Measurements from ENCODE around the gene PLCL1.

PLCL1 gene

DNA sequence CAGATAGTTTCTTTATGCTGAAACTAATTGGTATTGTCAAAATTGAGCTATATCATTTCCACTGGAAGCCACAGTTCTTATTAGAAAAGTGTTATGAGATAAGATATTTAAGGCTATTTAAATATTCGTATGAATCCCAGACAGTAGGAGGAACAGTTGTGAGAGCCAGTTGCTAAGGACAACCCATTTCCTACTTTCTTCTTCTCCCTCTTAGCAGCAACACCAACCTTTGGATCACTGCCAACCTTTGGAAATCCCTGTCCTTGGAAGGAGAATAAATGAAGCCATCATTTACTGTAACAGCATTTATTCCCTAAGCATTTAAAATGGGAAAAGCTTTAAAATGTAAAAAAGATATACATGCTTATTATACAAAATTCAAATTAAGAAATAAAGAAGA, 85.8 kb downstream of the PLCL1 start:
- DNase-seq = no peak

DNA sequence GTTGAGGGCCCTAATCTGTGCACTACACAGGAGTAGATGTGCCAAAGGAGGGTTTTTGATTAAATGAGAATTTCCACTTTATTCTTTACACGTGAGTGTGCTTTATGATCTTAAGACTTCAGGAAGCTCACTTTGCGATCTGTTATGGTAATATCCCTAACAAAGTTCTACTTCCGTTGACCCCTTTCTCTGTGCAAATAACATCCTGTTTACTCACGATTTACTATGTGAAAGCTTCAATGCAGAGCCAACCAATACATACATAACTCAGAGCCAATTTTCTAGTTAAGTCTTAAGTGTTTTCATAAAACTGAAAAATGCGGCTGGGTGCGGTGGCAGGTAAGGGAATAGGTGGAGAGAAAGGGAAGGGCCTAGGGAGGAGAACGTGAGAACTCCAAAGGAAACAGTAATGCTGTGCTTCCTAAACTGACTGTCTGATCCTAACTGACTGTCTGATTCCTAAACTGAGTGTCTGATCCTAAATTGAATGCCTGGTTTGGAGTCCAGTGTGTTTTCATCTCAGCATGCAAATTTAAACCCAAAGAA, 87.6 kb downstream of the PLCL1 start:
- DNase-seq = no peak

DNA sequence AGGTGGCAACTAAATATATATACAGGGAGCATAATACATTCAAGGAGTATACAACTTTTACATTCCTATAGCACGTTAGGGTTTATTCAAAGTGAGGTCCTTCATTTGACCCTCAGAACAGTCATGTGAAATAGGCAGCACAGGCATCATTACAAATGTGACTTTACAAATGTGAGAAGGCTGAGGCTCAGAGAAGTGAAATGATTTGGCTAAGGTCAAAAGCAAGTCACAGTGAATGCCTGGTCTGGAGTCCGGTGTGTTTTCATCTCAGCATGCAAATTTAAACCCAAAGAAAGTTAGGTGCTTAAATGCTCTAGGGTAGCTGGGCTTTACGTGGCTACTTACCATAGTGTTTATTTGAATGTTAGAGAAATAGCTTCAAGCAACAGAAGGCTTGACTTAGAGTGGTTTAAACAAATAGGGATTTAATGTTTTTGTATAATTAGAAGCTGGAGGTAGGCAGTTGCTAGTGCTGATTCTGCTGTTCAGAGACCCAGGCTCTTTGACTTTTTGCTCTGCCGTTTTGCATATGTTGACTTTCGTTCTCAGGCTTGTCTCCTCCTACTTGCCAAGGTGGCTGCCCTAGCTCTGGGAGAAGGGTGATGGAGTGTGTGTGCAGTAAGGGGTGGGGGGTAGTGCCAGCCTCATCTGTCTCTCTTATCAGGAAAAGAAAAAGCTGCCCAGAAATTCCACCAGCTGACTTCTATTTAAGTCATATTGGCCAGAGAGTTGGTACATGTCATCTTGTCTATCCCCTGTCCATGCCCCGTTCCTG, 89.2 kb downstream of the PLCL1 start:
- no peak for DNase-seq

DNA sequence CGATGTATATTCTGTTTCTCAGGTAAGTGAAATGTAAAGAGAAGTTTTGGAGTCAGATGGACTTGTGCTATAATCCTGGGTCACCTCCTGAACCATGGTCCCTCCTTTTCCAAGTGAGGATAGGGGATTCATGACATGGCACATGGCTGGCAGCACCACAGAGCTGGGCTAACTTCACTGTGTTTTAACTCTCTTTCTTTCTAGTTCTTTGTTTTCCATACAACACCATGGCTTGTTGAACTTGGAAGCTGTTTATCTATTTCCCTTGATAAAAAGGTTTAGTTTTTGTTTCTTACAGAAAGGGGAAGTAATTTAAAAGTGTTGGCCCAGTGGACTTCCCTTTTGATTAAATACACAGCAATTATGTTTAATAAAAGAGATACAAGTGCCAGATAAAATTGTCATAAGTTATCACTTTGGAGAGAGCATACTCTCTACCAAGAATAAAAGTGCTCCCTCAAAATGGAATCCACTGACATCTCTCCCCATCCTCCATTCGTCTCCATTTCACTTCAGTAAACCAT, 90.4 kb downstream of the PLCL1 start:
- DNase-seq = no peak

DNA sequence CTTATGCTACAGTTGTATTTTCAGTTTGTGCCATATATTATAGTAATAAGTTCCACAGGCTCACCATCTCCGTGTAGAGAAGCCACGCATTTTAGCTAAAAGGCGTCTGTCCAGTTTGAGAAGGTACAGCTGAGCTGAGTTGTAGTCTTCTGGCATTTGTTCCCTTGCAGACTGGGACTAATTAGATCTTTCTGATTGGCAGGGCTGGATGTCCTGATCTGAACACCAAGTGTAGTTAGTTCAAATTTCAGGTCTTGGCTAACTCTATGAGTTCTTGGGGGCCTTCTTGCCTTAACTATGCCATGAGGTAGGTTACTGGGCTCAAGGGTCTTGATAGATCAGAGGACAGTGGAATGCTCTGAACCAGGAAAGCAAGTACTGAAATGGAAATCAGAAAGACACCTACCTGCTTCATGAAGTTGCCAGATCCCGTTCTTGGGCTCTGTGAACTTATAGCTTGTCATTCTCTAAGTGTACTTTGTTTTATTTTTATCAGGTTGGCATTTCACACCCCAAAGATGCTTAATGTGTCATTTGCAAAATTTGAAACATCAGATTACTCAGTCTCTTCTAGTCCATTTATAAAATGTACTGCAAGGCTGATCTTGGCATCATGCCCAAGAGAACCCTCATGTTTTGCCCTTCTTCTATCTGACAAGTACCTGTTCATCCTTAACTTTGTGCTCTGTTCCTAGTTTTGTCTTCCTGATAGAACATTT, 93.7 kb downstream of the PLCL1 start:
- no peak for DNase-seq

DNA sequence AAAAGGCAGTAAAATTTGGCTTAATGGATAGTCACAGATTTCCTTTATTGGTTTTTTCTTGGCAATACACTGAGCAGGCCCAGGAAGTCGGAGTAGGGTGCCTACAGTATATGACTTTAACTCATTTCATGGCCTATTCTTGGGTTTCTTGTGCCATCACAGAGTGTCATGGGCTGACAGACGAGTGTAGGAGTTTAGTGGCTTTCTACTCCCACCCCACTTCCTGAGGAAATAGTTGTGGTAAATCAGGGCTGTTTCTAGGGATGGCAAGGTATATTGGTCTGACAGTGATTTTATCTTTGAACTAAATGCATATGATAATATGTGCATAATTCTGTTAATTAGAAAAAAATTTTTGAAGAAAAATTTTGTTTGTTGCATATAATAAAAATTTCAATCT, 100.1 kb downstream of the PLCL1 start:
- DNase-seq = no peak

DNA sequence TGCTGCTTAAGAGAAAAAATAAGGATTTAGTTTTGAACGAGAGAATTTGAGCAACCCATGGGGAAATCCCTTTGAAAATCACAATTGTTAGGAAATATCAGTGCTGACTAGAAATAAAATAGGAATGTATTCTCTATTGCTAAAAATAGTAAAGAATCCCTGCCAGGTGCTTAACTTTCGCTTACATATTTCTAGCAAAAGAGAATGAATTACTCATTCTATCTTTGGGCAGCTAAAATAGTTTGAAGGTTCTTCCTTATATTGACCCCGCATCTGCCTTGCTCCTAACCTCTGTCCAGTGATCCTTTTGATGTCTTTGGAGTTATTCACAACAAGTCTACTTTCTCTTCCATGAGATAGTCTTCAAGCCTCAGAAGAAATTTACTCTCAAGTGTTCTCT, 103.8 kb downstream of the PLCL1 start:
- no peak for DNase-seq

DNA sequence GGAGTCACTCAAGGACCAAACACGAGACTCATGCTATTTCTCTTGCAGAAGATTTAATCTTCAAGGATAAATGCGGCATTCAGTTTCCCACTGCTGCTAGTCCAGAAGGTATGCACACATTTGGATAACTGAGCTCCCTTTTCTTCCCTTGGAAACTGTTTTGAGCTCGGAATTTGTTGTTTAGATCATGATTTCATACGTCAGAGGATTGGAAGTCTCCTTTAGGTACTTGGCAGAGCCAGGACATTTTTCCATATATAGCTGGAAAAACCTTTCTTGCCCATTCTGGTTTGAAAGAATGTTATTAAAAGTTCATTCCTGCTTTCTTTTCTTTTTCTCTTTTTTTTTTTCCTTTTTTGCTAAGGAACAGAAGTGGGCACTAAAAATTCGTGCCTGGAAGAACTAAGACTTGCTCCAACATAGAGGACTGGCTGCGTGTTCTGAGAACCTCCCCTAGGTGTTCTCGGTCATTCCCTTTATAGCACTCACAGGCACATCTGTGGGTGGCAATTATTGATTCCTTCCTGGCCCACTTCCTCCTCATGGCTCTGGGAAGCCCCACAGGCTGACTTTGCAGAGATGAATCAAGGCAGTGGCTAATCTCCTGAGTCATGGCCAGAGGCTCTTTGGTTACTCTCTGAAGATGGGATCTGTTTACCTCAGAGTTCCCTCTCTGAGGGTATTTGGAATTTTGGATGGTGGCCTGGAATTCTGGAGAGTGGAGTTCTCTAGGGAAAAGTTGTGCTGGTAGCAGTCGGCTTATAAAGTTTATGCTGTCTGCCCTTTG, 104.8 kb downstream of the PLCL1 start:
- peak; percentile 82 for DNase-seq

DNA sequence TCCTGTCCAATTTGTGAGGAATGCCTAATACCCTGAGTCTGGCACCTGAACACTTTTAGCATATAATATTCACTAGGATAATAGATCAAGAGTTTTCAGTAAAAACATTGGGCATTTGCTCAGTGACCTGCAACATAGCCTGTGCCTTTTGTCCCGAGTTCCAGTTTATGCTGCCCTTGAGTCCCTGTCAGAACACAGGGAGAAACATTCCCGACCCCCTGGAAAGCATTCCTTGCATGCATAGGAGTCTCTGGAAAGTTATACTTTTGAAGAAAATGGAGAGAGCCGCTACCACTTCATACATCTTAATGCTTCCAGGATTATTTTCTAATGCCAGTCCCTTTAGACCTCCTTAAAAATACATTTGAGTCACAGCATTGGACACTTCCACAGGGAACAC, 107.3 kb downstream of the PLCL1 start:
- DNase-seq = no peak

DNA sequence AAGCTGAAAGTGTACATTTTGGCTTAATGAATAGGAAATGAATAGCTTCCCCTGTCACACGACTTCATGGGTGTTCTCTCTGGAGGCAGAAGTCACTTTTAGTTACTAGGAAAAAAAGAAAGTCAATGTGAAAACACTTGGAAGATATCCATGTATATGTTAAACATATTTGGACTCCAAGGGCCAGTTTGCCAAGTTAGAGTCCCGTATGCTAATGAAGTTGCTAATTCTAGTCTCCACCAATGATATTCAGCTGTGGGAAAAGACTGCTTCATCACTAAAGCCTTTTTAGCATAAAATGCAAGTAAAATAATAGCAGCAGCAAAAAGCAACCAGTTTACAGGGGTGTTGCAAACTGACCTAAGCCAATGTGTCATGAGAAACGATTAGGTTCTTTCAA, 108.7 kb downstream of the PLCL1 start:
- DNase-seq = no peak

DNA sequence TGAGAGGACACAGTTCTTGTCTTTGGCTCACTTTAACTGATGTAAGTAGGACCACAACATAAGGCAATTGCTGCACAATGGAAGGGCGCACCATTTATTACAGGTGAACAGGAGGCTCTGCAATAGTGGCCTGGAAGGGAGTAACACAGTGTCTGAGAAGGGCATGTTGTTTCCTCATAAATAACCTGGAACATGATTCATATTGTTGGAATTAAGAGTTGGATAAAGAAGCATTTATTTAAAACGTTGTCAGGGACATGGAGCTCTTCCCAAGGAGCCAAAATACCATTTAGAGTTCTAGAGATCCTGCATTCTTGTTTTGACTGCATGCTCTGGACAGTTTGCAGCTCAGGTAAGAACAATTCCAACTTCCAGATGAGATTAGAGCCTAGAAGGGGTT, 110.4 kb downstream of the PLCL1 start:
- no peak for DNase-seq

DNA sequence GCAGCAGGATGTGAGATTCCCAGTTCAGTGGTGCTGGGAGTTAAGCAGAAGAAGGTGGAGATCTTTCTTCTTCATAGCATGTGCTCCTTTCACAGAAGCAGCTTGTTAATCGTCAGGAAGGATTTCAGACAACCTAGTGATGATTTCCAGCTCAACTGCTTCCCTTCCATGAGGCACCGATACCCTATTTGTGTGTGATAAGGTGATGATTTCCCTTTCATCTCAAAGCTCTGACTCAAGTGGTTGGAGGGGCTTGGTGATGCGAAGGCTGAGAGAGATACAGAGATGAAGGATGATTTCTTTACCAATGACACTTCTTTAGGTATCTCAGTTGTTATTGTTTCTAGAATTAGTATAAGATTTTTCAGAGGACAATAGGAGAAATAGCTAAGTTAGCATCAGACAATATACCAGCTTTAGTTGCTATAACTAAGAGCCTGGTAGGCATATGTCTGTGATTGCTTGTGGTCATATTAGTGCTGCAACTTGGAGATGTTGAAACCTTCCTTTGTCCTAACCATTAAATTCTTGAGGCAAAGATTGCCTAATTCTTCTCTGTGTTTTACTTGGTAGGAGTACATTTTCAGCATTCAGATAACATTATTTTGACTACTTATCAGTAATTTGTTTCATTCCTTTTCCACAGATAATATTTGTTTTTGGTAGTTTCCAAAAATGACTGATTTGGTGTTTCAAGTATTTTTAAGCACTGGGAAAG, 111.3 kb downstream of the PLCL1 start:
- DNase-seq = peak; percentile 14

DNA sequence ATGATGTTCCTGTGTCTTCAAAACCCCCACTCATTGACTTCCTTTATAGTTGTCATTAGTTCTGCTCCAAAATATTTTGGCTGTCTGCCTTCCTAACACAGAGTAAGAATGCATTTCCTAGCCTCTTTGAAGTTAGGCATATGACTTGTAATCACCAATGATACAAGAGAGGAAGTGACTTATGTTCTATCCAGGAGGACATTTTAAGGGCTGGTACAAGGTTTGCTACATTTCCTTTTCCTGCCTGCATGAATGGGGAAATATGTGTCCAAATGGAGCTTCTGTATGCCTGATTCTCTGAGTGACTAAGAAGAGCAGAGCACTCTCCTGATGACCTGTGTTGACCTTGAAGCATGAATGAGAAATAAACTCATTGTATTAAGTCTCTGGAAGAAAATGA, 115.1 kb downstream of the PLCL1 start:
- no peak for DNase-seq

DNA sequence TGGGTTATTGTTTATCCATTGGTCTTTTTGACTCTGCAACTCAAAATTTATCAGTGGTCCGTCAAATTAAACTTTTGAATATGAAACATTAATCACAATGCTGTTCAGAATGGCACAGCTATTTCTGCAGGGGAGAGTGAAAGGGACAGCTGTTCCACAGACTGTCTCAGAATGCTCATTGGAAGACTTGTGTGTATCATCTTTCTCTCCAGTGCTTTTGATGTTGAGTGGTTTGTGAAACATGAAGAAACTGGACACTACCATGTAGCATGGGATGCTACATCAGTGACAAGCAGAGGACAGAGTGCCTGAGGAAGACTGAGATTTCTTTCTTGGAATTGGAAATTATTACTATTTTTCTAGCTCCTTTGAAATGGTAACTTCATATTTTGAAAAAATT, 115.7 kb downstream of the PLCL1 start:
- no peak for DNase-seq

DNA sequence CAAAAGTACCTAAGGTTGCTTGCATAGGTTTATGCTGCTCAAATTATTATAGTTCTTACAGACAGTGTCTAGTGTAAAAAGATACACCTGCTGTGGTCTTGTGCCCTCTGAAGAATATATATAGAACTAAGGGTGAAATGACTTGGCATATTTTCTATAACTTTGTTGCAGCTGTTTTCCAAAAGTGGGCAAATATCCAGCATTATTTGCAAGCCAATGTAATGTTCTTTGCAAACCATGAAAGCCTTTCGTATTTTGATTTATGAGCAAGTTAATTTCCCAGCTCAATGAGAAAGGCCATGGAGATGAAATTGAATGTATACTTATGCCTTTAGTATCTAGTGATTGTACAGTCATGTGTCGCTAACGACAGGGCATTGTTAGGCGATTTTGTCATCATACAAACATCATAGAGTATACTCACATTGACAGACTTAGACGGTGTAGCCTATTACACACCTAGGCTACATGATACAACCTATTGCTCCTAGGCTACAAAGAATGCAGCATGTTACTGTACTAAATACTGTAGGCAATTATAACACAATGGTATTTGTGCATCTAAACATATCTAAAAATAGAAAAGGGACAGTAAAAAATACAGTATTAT, 116.3 kb downstream of the PLCL1 start:
- DNase-seq = no peak

DNA sequence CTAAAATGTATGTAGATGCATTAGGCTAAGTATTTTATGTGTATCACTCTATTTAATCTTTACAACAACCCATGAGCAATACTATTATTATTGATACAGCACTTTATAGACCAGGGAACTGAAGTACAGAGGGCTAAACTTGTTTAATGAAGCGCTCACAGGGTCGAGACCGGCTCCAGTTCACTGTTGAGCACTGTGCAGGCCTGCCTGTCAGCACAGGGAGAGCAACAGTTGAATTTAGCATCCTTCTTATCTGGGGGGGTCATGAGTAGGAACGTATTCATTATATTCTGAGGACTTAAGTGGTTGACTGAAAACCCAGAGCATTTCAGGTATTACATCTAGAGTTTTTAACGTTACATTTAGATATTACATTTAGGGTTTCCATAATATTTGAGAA, 120.1 kb downstream of the PLCL1 start:
- no peak for DNase-seq

DNA sequence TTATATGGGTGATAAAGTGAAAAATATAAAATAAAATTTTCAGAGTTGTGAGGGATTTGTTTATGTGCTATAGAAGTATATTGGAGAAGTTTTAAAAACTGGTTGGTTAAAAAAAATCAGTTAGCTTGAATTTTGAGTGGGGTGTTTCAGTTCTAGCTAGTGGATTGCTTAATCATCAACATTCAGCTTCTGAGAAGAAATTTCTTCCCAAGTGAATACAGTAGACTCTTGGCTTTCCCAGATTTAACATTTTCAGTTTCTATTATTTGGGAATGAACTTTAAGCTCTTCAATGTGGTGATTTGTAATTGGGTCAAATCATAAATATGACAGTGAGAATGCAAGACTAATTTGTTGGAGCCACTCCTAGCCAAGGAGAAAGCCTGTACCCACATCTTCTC, 120.8 kb downstream of the PLCL1 start:
- no peak for DNase-seq

DNA sequence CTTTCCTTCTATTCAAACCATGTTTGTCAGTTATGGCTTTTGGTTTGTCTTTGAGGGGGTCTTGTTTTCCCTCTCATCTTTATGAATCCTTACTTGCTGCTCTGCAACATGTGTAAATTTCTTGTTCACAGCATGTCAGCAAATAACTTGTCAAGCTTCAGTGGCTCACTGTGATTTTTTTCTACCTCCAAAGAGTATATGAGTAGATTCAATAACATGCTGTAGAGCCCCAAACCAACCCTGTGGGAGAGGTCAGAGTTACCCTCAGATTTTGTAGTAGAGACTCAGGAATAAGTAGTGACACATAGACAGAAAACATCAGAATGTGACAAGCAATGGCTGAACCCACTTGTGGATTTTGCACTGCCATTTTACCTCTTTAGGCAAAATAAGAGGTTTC, 121.6 kb downstream of the PLCL1 start:
- no peak for DNase-seq

DNA sequence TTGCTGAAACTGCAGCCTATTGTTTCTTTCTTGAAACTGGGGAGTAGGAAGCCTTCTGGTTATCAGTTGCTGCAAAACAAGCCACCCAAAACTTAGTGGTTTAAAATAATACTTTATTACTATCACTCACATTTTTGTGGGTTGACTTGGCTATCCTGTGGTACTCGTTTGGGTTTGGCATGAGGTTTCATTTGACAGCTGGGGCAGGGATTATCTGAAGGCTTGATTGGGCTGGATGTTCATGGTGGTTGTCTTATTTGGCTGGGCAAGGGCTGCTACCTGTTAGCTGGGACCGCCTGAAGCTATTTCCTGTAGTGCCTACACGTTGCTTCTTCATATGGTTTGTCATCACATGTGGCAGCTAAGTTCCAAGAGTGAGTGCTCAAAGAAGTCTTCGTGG, 122.3 kb downstream of the PLCL1 start:
- DNase-seq = peak; percentile 16

DNA sequence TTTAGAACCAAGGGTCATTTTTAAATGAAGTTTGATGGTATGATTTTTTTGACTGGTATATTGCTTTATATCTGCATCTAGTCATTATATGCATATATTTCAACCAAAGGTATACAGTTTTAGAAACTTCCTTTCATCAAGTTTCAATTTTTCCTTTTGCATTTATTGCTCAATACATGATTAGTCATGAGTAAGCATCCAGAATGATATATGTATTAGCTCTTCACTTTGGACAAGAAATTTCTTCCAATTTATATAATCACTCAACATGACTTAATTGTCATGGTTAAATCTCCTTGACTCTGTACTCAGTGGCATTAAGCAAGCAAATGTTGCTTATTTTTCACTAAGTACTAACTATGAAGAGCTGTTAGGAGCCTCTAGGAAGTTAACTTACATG, 123.6 kb downstream of the PLCL1 start:
- DNase-seq = no peak

DNA sequence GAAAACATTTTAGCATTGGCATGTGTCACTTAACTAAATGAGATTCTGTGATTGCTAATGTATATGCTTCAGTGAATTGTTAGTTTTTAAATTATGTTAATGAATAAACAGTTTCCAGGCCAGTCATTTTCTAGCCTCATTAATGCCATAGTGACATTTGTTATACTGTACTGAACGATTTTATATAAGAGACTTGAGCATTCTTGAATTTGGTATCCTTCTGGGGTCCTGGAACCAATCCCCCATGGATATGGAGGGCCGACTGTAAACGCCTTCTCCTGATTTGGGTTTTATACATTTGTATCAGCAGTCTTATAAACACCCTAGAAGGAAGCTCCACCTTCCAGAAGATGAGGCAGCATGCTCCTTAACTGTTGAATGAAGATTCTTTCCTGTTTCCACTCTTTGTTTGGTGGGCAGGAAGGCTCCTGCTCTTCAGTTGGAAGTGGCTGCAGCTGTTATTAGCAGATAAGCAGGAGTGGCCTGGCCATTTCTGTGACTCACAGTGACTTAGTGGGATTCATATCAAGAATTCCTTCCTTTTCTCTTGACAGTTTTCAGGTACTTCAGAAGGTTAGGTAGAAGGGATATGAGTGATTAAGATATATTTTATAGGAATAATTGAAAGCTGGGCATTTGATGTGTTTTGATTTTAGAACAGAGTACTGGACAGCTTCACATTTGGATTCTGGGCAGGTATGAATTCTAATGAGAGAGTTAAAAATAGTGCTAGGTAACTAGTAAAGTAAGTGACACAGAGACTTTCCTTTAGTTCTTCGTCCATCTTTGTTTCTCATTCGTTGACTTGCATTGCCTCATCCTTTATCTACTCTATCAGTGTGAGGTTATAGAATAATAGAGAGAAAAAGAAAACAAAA, 124.9 kb downstream of the PLCL1 start:
- DNase-seq = no peak
